ENCODE measurements around the gene RPL21.

The RPL21 gene

GRCh38 chr13:27258637-27259386, 7.5 kb downstream of the RPL21 start:
- DNase-seq (ENCODE audit: low read depth), result no peak

GRCh38 chr13:27259831-27260230, 8.5 kb downstream of the RPL21 start:
- no peak for DNase-seq (ENCODE audit: low read depth)

- DNase-seq (ENCODE audit: low read depth), result no peak
These were observed 10.0 kb downstream of the RPL21 start for GRCh38 chr13:27261396-27261795.

GRCh38 chr13:27263438-27263837, 12.1 kb downstream of the RPL21 start:
- DNase-seq (ENCODE audit: low read depth), result no peak

GRCh38 chr13:27264181-27264580, 12.8 kb downstream of the RPL21 start:
- no peak for DNase-seq (ENCODE audit: low read depth)

GRCh38 chr13:27264648-27265047, 13.3 kb downstream of the RPL21 start:
- no peak for DNase-seq (ENCODE audit: low read depth)

GRCh38 chr13:27266917-27267316, 15.6 kb downstream of the RPL21 start:
- DNase-seq (ENCODE audit: low read depth), result no peak

- no peak for DNase-seq (ENCODE audit: low read depth)
These were observed 16.2 kb downstream of the RPL21 start for GRCh38 chr13:27267596-27267995.

GRCh38 chr13:27269114-27269665, 17.8 kb downstream of the RPL21 start:
- no peak for DNase-seq (ENCODE audit: low read depth)

- DNase-seq (ENCODE audit: low read depth), result peak; percentile 69
These were observed 19.5 kb downstream of the RPL21 start, which contains the start of gene RASL11A for GRCh38 chr13:27270594-27271520. Gene RASL11A, plus strand, starts transcription at chr13:27270830. Its CDS starts 115 bp downstream, at chr13:27270945.

- no peak for DNase-seq (ENCODE audit: low read depth)
These were observed 20.3 kb downstream of the RPL21 start for GRCh38 chr13:27271570-27272096.

- no peak for DNase-seq (ENCODE audit: low read depth)
These were observed 22.5 kb downstream of the RPL21 start for GRCh38 chr13:27273658-27274425.

- DNase-seq (ENCODE audit: low read depth), result no peak
These were observed 23.3 kb downstream of the RPL21 start for GRCh38 chr13:27274631-27275030.

GRCh38 chr13:27276188-27276587, 24.8 kb downstream of the RPL21 start:
- DNase-seq (ENCODE audit: low read depth), result no peak

- no peak for DNase-seq (ENCODE audit: low read depth)
These were observed 28.1 kb downstream of the RPL21 start for GRCh38 chr13:27279506-27279905.

GRCh38 chr13:27280009-27280656, 28.8 kb downstream of the RPL21 start:
- DNase-seq (ENCODE audit: low read depth), result no peak

GRCh38 chr13:27280841-27281240, 29.5 kb downstream of the RPL21 start:
- DNase-seq (ENCODE audit: low read depth), result no peak

- no peak for DNase-seq (ENCODE audit: low read depth)
These were observed 30.1 kb downstream of the RPL21 start for GRCh38 chr13:27281420-27281819.

GRCh38 chr13:27283906-27284493, 32.6 kb downstream of the RPL21 start:
- DNase-seq (ENCODE audit: low read depth), result peak; percentile 9

GRCh38 chr13:27288392-27288791, 37.0 kb downstream of the RPL21 start:
- no peak for DNase-seq (ENCODE audit: low read depth)

All from activated T-cell treated with anti-CD3 and anti-CD28 coated beads for 48 hours (primary cell).